Hematopoietic multipotent progenitor cell treated with erythropoietin and hydrocortisone succinate and interleukin-3 and kit ligand, for 8 days (in vitro differentiated cells): ENCODE results near the gene ADAMTSL1.

Experiments
- DNase-seq: peaks from one replicate; pipeline ENCODE4 v3.0.0-alpha.2; 2015

The ADAMTSL1 gene

GRCh38 chr9:18666986-18667772, 193.2 kb downstream of the ADAMTSL1 start:
- DNase-seq: no peak

- no peak for DNase-seq
Observed at GRCh38 chr9:18668944-18669343, 195.0 kb downstream of the ADAMTSL1 start.

- no peak for DNase-seq
Observed at GRCh38 chr9:18672706-18673105, 198.8 kb downstream of the ADAMTSL1 start.

- no peak for DNase-seq
Observed at GRCh38 chr9:18673179-18673578, 199.2 kb downstream of the ADAMTSL1 start.

GRCh38 chr9:18675332-18675731, 201.4 kb downstream of the ADAMTSL1 start:
- no peak for DNase-seq

GRCh38 chr9:18675973-18676372, 202.0 kb downstream of the ADAMTSL1 start:
- no peak for DNase-seq

- DNase-seq: no peak
Observed at GRCh38 chr9:18676525-18676924, 202.6 kb downstream of the ADAMTSL1 start.

GRCh38 chr9:18678821-18679590, 205.1 kb downstream of the ADAMTSL1 start:
- no peak for DNase-seq

GRCh38 chr9:18682907-18683306, 209.0 kb downstream of the ADAMTSL1 start:
- no peak for DNase-seq

GRCh38 chr9:18683312-18683711, 209.4 kb downstream of the ADAMTSL1 start:
- DNase-seq: no peak

- DNase-seq: no peak
Observed at GRCh38 chr9:18683851-18684250, 209.9 kb downstream of the ADAMTSL1 start.

GRCh38 chr9:18684593-18685317, 210.8 kb downstream of the ADAMTSL1 start:
- DNase-seq: no peak

- no peak for DNase-seq
Observed at GRCh38 chr9:18688581-18689565, 214.9 kb downstream of the ADAMTSL1 start.

- no peak for DNase-seq
Observed at GRCh38 chr9:18689921-18690320, 216.0 kb downstream of the ADAMTSL1 start.

- DNase-seq: no peak
Observed at GRCh38 chr9:18692268-18692667, 218.3 kb downstream of the ADAMTSL1 start.

GRCh38 chr9:18692962-18693361, 219.0 kb downstream of the ADAMTSL1 start:
- DNase-seq: no peak

GRCh38 chr9:18694959-18695668, 221.2 kb downstream of the ADAMTSL1 start:
- DNase-seq: no peak

GRCh38 chr9:18698992-18699391, 225.0 kb downstream of the ADAMTSL1 start:
- DNase-seq: no peak

- no peak for DNase-seq
Observed at GRCh38 chr9:18699764-18700163, 225.8 kb downstream of the ADAMTSL1 start.

- DNase-seq: no peak
Observed at GRCh38 chr9:18700714-18701113, 226.8 kb downstream of the ADAMTSL1 start.

- no peak for DNase-seq
Observed at GRCh38 chr9:18703151-18703900, 229.4 kb downstream of the ADAMTSL1 start.
